H9 (cell line): ENCODE results near the gene P2RY12. TPM values are rescaled to one million over a fixed set of nuclear protein-coding genes. Genes with fewer than 3 reads are reported as not detected.

Experiments
- DNase-seq: peaks from one replicate; pipeline ENCODE4 v3.0.0-alpha.2; 2017
- H2AFZ ChIP-seq: one replicate; pipeline ENCODE4 v1.6.1; 2013; ENCODE audit warnings: mild to moderate bottlenecking, low read length, control low read depth, moderate library complexity
- H2AK5ac ChIP-seq: 2 replicates; pipeline ENCODE4 v1.6.1; 2013; ENCODE audit warnings: low read length, control low read depth, mixed read lengths; ENCODE audit not compliant: insufficient read length
- H2BK120ac ChIP-seq: one replicate; pipeline ENCODE4 v1.6.1; 2013; ENCODE audit warnings: low read depth, mild to moderate bottlenecking, low read length, control low read depth, inconsistent platforms; ENCODE audit not compliant: poor library complexity, severe bottlenecking
- H2BK12ac ChIP-seq: 2 replicates; pipeline ENCODE4 v1.6.1; 2013; ENCODE audit warnings: low read length, control low read depth, mixed read lengths, low read depth; ENCODE audit not compliant: insufficient read length
- H2BK15ac ChIP-seq: 2 replicates; pipeline ENCODE4 v1.6.1; 2013; ENCODE audit warnings: low read depth, low read length, control low read depth
- H2BK20ac ChIP-seq: one replicate; pipeline ENCODE4 v1.6.1; 2013; ENCODE audit warnings: low read depth, mild to moderate bottlenecking, low read length, control low read depth, inconsistent platforms; ENCODE audit not compliant: poor library complexity, severe bottlenecking
- H2BK5ac ChIP-seq: 2 replicates; pipeline ENCODE4 v1.6.1; 2013; ENCODE audit warnings: low read length, control low read depth, mixed read lengths; ENCODE audit not compliant: insufficient read length
- H3K14ac ChIP-seq: 2 replicates; pipeline ENCODE4 v1.6.1; 2013; ENCODE audit warnings: low read length, control low read depth; ENCODE audit not compliant: insufficient read depth
- H3K18ac ChIP-seq: 2 replicates; pipeline ENCODE4 v1.6.1; 2013; ENCODE audit warnings: low read depth, mild to moderate bottlenecking, mixed read lengths, low read length, control low read depth; ENCODE audit not compliant: insufficient read length
- H3K23ac ChIP-seq: 2 replicates; pipeline ENCODE4 v1.6.1; 2013; ENCODE audit warnings: low read length, control low read depth, mixed read lengths, low read depth; ENCODE audit not compliant: insufficient read length
- H3K23me2 ChIP-seq: 2 replicates; pipeline ENCODE4 v1.6.1; 2013; ENCODE audit warnings: low read depth, mild to moderate bottlenecking, mixed read lengths, low read length, control low read depth; ENCODE audit not compliant: insufficient read length, poor library complexity, severe bottlenecking
- H3K27ac ChIP-seq: 2 replicates; pipeline ENCODE4 v1.5.1; 2013; ENCODE audit warnings: low read length, control low read depth, mixed read lengths, low read depth; ENCODE audit not compliant: insufficient read length
- H3K27me3 ChIP-seq: 2 replicates; pipeline ENCODE4 v1.6.1; 2013; ENCODE audit warnings: low read length, control low read depth, inconsistent platforms; ENCODE audit not compliant: insufficient read depth
- H3K4ac ChIP-seq: 2 replicates; pipeline ENCODE4 v1.6.1; 2013; ENCODE audit warnings: low read depth, mild to moderate bottlenecking, control low read depth, inconsistent platforms, low read length, moderate library complexity
- H3K4me1 ChIP-seq: 2 replicates; pipeline ENCODE4 v1.6.1; 2013; ENCODE audit warnings: low read length, control low read depth, inconsistent platforms; ENCODE audit not compliant: insufficient read depth
- H3K4me2 ChIP-seq: 2 replicates; pipeline ENCODE4 v1.6.1; 2013; ENCODE audit warnings: low read length, control low read depth, mixed read lengths; ENCODE audit not compliant: insufficient read length, insufficient read depth
- H3K56ac ChIP-seq: 2 replicates; pipeline ENCODE4 v1.6.1; 2013; ENCODE audit warnings: low read depth, mild to moderate bottlenecking, mixed read lengths, low read length, control low read depth; ENCODE audit not compliant: insufficient read length
- H3K79me1 ChIP-seq: 2 replicates; pipeline ENCODE4 v1.6.1; 2013; ENCODE audit warnings: low read depth, mild to moderate bottlenecking, moderate library complexity, low read length, control low read depth, inconsistent platforms; ENCODE audit not compliant: insufficient read depth, poor library complexity, severe bottlenecking
- H3K79me2 ChIP-seq: 2 replicates; pipeline ENCODE4 v1.6.1; 2013; ENCODE audit warnings: low read length, control low read depth, inconsistent platforms; ENCODE audit not compliant: insufficient read depth
- H3K9ac ChIP-seq: 2 replicates; pipeline ENCODE4 v1.6.1; 2013; ENCODE audit warnings: low read length, control low read depth, mixed read lengths; ENCODE audit not compliant: insufficient read length; ENCODE audit errors: extremely low read depth
- H3K9me3 ChIP-seq: one replicate; pipeline ENCODE4 v1.6.1; 2013; ENCODE audit warnings: low read depth, low read length, inconsistent platforms; ENCODE audit not compliant: control insufficient read depth
- H3T11ph ChIP-seq: one replicate; pipeline ENCODE4 v1.6.1; 2013; ENCODE audit warnings: mild to moderate bottlenecking, low read length, control low read depth, inconsistent platforms
- H4K20me1 ChIP-seq: one replicate; pipeline ENCODE4 v1.6.1; 2013; ENCODE audit not compliant: control insufficient read depth, insufficient read length, insufficient read depth
- H4K5ac ChIP-seq: 2 replicates; pipeline ENCODE4 v1.6.1; 2013; ENCODE audit warnings: low read depth, mild to moderate bottlenecking, mixed read lengths, low read length, control low read depth; ENCODE audit not compliant: insufficient read length
- H4K8ac ChIP-seq: replicated peaks from 2 replicates; pipeline ENCODE4 v1.6.1; 2013; ENCODE audit warnings: low read length, control low read depth, mixed read lengths, low read depth; ENCODE audit not compliant: insufficient read length
- H4K91ac ChIP-seq: 2 replicates; pipeline ENCODE4 v1.6.1; 2013; ENCODE audit warnings: low read depth, mild to moderate bottlenecking, moderate library complexity, mixed read lengths, low read length, control low read depth; ENCODE audit not compliant: insufficient read length
- H3K27ac Mint-ChIP-seq, 3 experiments: 2 replicates in 2 of 3; 3 replicates in 1 of 3; pipeline ENCODE4 v1.8.0; 2020 to 2021; ENCODE audit warnings: mixed read lengths in 3 of 3, mild to moderate bottlenecking in 1 of 3, moderate library complexity in 1 of 3
- H3K27me3 Mint-ChIP-seq: 2 replicates; pipeline ENCODE4 v1.8.0; 2021; ENCODE audit warnings: low read depth, mild to moderate bottlenecking, moderate library complexity, mixed read lengths
- H3K36me3 Mint-ChIP-seq, 3 experiments: 2 replicates in 2 of 3; 3 replicates in 1 of 3; pipeline ENCODE4 v1.8.0; 2020 to 2021; ENCODE audit warnings: low read depth in 3 of 3, mixed read lengths in 3 of 3; ENCODE audit not compliant: insufficient read depth in 1 of 3
- H3K4me1 Mint-ChIP-seq, 2 experiments: 2 replicates each; pipeline ENCODE4 v1.8.0; 2020; ENCODE audit warnings: mixed read lengths in 2 of 2
- H3K4me3 Mint-ChIP-seq, 2 experiments: 2 replicates in 1 of 2; 3 replicates in 1 of 2; pipeline ENCODE4 v1.8.0; 2020 to 2021; ENCODE audit warnings: mild to moderate bottlenecking in 2 of 2, mixed read lengths in 2 of 2, moderate library complexity in 1 of 2
- H3K9me3 Mint-ChIP-seq, 2 experiments: 2 replicates in 1 of 2; 3 replicates in 1 of 2; pipeline ENCODE4 v1.8.0; 2020; ENCODE audit warnings: mild to moderate bottlenecking in 2 of 2, mixed read lengths in 2 of 2, moderate library complexity in 1 of 2
- CTCF ChIP-seq: fragments of 200-600 bp; sonication (generic); conservative IDR thresholded peaks from 3 replicates; pipeline ENCODE4 v1.8.0; 2021; ENCODE audit warnings: antibody characterized with exemption, mild to moderate bottlenecking
- WGBS: extraction: QIAGEN DNeasy Blood & Tissue Kit; methylation state at CpG from one replicate; pipeline ENCODE4 v1.1.7; 2013; ENCODE audit warnings: missing lambda C conversion rate, low lambda C conversion rate, mixed read lengths; ENCODE audit not compliant: insufficient read length; ENCODE audit errors: extremely low coverage; 5-methylcytosine and 5-hydroxymethylcytosine counted together
- total RNA-seq: library from RNA; stranded (reverse); gene quantifications from 2 replicates; pipeline ENCODE4 v1.2.1, GENCODE V29; 2021

P2RY12 gene
- total RNA-seq, 1 experiment from 2014 or later = not detected

- Histone ChIP-seq H3K4me1 (no peaks in the 10 kb centered on the region), H3K14ac (no peak overlapping the region), H3K56ac (no peak overlapping the region), H3K4ac (no peak overlapping the region), H3T11ph (no peak overlapping the region), H4K20me1 (no peaks in the 10 kb centered on the region), H3K27ac (no peak overlapping the region), H3K23me2 (no peaks in the 10 kb centered on the region), H2BK15ac (no peak overlapping the region), H2BK120ac (no peak overlapping the region), H2AFZ (no peak overlapping the region), H4K91ac (no peak overlapping the region), H3K23ac (no peak overlapping the region), H3K4me2 (no peak overlapping the region), H3K79me1 (no peaks in the 10 kb centered on the region), H3K27me3 (no peaks in the 10 kb centered on the region), H4K8ac (no peak overlapping the region), H2AK5ac (no peak overlapping the region), H2BK20ac (no peak overlapping the region), H2BK5ac (no peak overlapping the region), H3K18ac (no peak overlapping the region), H3K9me3 (no peaks in the 10 kb centered on the region), H3K9ac (no peak overlapping the region), H4K5ac (no peak overlapping the region), H2BK12ac (no peak overlapping the region), H3K79me2 (no peaks in the 10 kb centered on the region)
- Mint-ChIP-seq H3K9me3 (no peaks in the 10 kb centered on the region), H3K27me3 (no peaks in the 10 kb centered on the region), H3K27ac (peak overlapping the region in 1 of 3 experiments; percentile 49; a peak in 1 of 7 replicates), H3K36me3 (no peaks in the 10 kb centered on the region), H3K4me1 (peaks cover 2 to 8% of the 10 kb centered on the region in 2 experiments; a peak in 3 of 4 replicates), H3K4me3 (no peak overlapping the region)
- no peak for DNase-seq
- WGBS = no CpG with 5 or more reads among the region's 6 CpGs
- TF ChIP-seq CTCF = no peak
Observed at GRCh38 chr3:151293127-151293526, 91.4 kb downstream of the P2RY12 start.
